Neural crest cell (in vitro differentiated cells): ENCODE measurements around the gene NKAPD1. TPM values are rescaled to one million over a fixed set of nuclear protein-coding genes. Genes with fewer than 3 reads are reported as not detected.

Experiments
- DNase-seq: peaks from one replicate; pipeline ENCODE4 v3.0.0; 2021; ENCODE audit warnings: low read depth, mixed read lengths, low spot score
- H3K27ac Mint-ChIP-seq: one replicate; pipeline ENCODE4 v1.8.0; 2021; ENCODE audit warnings: mild to moderate bottlenecking, mixed read lengths; ENCODE audit not compliant: unreplicated experiment
- H3K27me3 Mint-ChIP-seq: 2 replicates; pipeline ENCODE4 v1.8.0; 2021; ENCODE audit warnings: low read depth, mild to moderate bottlenecking, mixed read lengths
- H3K36me3 Mint-ChIP-seq: 2 replicates; pipeline ENCODE4 v1.8.0; 2021; ENCODE audit warnings: low read depth, mild to moderate bottlenecking, mixed read lengths
- H3K4me1 Mint-ChIP-seq: 2 replicates; pipeline ENCODE4 v1.8.0; 2021; ENCODE audit warnings: mixed read lengths
- H3K4me3 Mint-ChIP-seq: one replicate; pipeline ENCODE4 v1.8.0; 2021; ENCODE audit warnings: mild to moderate bottlenecking, mixed read lengths
- H3K9me3 Mint-ChIP-seq: 2 replicates; pipeline ENCODE4 v1.8.0; 2021; ENCODE audit warnings: mixed read lengths
- total RNA-seq: library from RNA; stranded (reverse); gene quantifications from 2 replicates; pipeline ENCODE4 v1.2.1, GENCODE V29; 2021
- TF ChIP-seq, protein P1 (sequence below): fragments of 200-600 bp; sonication (generic); conservative IDR thresholded peaks from 2 replicates; pipeline ENCODE4 v1.5.0; 2021; ENCODE audit warnings: antibody characterized with exemption, mild to moderate bottlenecking

NKAPD1 gene
- total RNA-seq, 1 donor from 2014 or later = 33.1 TPM

DNA sequence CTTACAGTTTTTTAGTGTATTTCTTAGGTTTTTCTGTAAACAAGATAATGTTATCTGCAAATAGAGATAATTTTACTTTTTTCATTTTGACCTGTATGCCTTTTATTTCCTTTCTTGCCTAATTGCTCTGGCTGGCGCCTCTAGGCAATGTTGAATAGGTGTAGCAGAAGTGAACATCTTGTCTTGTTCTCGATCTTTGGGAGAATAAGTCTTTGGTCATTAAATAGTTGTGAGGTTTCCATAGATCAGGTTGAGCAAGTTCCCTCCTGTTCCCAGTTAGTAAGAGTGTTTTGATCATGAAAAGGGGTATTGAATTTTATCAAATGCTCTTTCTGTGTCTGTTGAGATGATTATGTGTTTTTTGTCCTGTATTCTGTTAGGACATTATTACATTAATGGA, 24.3 kb upstream of the NKAPD1 start:
- no peaks in the 10 kb centered on the region for H3K27me3 Mint-ChIP-seq
- no peak overlapping the region for H3K4me3 Mint-ChIP-seq

DNA sequence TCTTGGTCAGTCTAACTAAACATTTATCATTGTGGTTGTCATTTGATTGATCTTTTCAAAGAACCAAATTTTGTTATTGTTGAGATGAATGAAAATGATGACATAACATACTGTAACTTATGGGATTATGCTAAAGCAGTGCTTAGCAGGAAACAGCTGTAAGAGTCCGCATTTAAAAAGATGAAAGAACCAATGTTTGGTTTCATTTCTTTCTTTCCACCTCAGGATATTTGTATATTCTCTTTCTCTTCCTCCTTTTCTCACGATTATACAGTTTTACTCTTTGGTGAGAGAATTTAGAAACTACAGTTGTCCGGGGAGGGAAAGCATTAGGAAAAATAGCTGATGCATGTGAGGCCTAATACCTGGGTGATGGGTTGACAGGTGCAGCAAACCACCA, 23.4 kb upstream of the NKAPD1 start:
- no peak for DNase-seq
- Mint-ChIP-seq H3K4me3 (no peak overlapping the region), H3K9me3 (peaks cover 6% of the 10 kb centered on the region), H3K27me3 (no peaks in the 10 kb centered on the region), H3K27ac (no peak overlapping the region), H3K4me1 (no peaks in the 10 kb centered on the region), H3K36me3 (peaks cover 39% of the 10 kb centered on the region)
- TF ChIP-seq, protein P1, sequence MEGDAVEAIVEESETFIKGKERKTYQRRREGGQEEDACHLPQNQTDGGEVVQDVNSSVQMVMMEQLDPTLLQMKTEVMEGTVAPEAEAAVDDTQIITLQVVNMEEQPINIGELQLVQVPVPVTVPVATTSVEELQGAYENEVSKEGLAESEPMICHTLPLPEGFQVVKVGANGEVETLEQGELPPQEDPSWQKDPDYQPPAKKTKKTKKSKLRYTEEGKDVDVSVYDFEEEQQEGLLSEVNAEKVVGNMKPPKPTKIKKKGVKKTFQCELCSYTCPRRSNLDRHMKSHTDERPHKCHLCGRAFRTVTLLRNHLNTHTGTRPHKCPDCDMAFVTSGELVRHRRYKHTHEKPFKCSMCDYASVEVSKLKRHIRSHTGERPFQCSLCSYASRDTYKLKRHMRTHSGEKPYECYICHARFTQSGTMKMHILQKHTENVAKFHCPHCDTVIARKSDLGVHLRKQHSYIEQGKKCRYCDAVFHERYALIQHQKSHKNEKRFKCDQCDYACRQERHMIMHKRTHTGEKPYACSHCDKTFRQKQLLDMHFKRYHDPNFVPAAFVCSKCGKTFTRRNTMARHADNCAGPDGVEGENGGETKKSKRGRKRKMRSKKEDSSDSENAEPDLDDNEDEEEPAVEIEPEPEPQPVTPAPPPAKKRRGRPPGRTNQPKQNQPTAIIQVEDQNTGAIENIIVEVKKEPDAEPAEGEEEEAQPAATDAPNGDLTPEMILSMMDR = no peak

More for the DNA sequence above, 24.3 kb upstream of the NKAPD1 start:
- Mint-ChIP-seq H3K4me1 (no peaks in the 10 kb centered on the region), H3K27ac (no peak overlapping the region), H3K36me3 (peaks cover 46% of the 10 kb centered on the region), H3K9me3 (peaks cover 6% of the 10 kb centered on the region)
- TF ChIP-seq, protein P1 = no peak
- DNase-seq = no peak

DNA sequence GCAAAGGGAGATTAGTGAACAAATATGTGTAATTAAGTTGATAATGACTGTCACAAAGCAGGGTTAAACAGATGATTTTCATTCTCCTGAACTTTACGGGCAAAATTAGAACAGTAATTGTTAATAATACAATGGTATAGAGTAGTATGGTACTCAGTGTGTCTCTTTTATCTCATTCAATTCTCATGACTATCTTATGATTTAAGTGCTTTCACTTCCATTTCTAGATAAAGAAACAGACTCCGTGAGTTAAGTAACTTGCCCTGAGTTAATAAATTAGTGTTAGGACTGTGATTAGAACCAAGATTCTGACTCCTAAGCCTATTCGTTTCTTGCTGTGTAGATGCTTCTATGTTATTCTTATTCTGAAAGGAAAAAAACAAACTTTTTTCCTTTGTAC, 22.3 kb upstream of the NKAPD1 start:
- DNase-seq = no peak
- H3K36me3 Mint-ChIP-seq = peaks cover 30% of the 10 kb centered on the region
- no peaks in the 10 kb centered on the region for H3K4me1 Mint-ChIP-seq
- TF ChIP-seq, protein P1 = no peak
- H3K4me3 Mint-ChIP-seq = no peak overlapping the region
- H3K27ac Mint-ChIP-seq = no peak overlapping the region
- H3K9me3 Mint-ChIP-seq = peaks cover 6% of the 10 kb centered on the region
- H3K27me3 Mint-ChIP-seq = no peaks in the 10 kb centered on the region

DNA sequence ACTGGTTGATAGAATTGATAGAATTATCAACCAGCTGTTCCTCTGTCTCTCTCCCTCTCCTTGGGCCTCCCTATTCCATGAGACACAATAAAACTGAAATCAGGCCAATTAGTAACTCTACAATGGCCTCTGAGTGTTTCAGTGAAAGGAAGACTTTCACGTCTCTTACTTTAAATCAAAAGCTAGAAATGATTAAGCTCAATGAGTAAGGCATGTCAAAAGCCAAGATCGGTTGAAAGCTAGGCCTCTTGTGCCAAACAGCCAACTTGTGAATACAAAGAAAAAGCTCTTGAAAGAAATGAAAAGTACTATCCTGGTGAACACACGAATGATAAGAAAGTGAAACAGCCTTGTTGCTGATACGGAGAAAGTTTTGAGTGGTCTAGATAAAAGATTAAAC, 16.9 kb upstream of the NKAPD1 start:
- no peak for DNase-seq
- no peaks in the 10 kb centered on the region for H3K27me3 Mint-ChIP-seq
- no peaks in the 10 kb centered on the region for H3K9me3 Mint-ChIP-seq
- H3K36me3 Mint-ChIP-seq = peaks cover 11% of the 10 kb centered on the region
- H3K4me3 Mint-ChIP-seq = no peak overlapping the region
- TF ChIP-seq, protein P1 = no peak
- H3K27ac Mint-ChIP-seq = no peak overlapping the region
- H3K4me1 Mint-ChIP-seq = no peaks in the 10 kb centered on the region

DNA sequence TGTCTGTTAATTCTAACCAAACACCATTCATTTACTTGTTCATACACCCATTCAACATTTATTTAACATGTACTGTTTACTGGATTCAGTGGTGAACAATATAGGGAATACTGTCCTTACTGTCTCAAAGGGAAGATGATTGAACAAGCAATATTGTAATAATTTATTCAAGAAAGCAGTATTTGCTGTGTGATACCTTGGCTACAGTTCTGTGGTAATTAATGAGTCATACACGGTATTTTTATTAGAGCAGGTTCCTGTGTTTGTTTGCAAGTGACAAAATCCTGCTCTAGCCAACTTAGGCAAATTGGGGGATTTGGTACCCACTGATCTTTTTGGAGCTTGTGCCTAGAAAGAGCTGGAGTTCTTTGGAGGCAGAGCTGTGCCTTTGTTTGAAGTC, 16.0 kb upstream of the NKAPD1 start:
- H3K4me3 Mint-ChIP-seq = no peak overlapping the region
- H3K4me1 Mint-ChIP-seq = no peaks in the 10 kb centered on the region
- TF ChIP-seq, protein P1 = no peak
- no peak for DNase-seq
- H3K36me3 Mint-ChIP-seq = peaks cover 6% of the 10 kb centered on the region
- no peaks in the 10 kb centered on the region for H3K9me3 Mint-ChIP-seq
- H3K27me3 Mint-ChIP-seq = no peaks in the 10 kb centered on the region
- no peak overlapping the region for H3K27ac Mint-ChIP-seq

DNA sequence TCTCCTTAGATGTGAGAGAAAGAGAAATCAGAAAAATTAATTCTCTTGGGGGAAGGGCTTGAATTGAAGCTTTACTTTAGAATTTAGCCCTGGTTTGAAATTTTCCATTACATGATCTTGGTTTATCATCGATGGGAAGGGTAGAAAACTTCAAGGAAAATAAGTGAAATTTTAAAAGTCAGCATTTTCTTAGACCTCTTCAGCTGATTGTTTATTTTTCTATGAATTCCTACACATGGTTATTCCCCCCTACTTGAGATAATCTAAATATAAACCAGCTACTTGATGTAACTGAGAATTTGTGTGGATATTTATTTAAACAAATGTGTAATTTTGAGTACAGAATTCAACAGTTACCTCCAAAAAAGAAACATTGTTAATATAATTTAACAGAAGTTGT, 11.2 kb upstream of the NKAPD1 start:
- TF ChIP-seq, protein P1 = no peak
- no peak overlapping the region for H3K27ac Mint-ChIP-seq
- peaks cover 3% of the 10 kb centered on the region for H3K36me3 Mint-ChIP-seq
- H3K4me1 Mint-ChIP-seq = no peaks in the 10 kb centered on the region
- H3K9me3 Mint-ChIP-seq = no peaks in the 10 kb centered on the region
- no peak for DNase-seq
- no peaks in the 10 kb centered on the region for H3K27me3 Mint-ChIP-seq
- no peak overlapping the region for H3K4me3 Mint-ChIP-seq
